ENCODE data around the gene SNRPB2.

The SNRPB2 gene

DNA sequence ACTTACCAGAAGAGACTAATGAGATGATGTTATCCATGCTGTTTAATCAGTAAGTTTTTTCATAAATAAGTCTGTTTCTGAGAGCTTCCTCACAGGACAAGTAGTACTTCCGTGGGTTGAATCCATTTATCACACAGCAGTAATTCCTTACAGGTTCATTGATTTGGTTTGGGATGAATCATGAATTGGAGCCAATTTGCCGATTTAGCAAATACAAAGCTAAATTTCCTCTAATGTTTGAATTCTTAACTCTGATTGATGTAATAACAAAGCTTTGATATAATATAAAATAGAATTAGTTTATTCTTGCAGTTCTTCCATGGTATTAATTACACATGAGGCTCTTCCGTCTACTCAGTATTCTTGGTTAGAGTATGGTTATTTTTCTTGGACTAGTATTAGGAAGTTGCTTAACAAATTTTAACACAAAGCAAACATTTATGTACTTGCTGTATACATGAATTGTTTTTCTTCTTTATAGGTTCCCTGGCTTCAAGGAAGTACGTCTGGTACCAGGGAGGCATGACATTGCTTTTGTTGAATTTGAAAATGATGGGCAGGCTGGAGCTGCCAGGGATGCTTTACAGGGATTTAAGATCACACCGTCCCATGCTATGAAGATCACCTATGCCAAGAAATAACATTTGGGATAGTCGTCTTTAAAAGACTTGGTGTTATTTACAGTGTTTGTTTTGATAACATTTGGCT, 10.7 kb downstream of the SNRPB2 start:
- DNase-seq, result no peak

- DNase-seq, result no peak
Measured at GRCh38 chr20:16744178-16744807, 14.5 kb downstream of the SNRPB2 start.

- no peak for DNase-seq
Measured at GRCh38 chr20:16745204-16745603, 15.4 kb downstream of the SNRPB2 start.

GRCh38 chr20:16747291-16747811, 17.5 kb downstream of the SNRPB2 start:
- DNase-seq, result peak; percentile 14

DNA sequence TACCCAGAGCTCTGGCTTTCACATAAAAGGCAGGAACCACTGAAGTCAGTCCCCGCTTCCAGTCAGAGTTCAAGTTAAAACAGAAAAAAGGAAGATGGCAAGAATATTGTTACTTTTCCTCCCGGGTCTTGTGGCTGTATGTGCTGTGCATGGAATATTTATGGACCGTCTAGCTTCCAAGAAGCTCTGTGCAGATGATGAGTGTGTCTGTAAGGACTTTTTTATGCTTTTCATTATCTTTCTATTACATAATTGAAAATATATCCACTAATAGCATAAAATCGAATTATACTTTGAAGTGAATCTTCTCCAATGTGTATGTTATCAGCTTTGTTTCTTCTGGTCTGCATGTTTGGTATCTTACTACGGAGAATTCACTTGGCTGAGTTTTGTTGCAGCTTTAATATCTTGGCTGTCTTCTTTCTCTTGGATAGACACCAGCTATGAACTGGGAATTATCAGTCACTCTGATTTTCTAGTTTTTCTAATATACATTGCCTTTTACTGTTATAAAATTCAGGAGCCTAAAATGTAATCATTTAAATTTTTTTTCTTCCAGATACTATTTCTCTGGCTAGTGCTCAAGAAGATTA, 18.6 kb downstream of the SNRPB2 start, which contains the start of gene OTOR:
TSS of gene OTOR (plus strand) at position 51 of the 593 bp plus-strand sequence. CDS start at position 95, 44 bp downstream.
- DNase-seq, result no peak

GRCh38 chr20:16749573-16749972, 19.7 kb downstream of the SNRPB2 start:
- DNase-seq, result no peak

- DNase-seq, result no peak
Measured at GRCh38 chr20:16752082-16752481, 22.3 kb downstream of the SNRPB2 start.

DNA sequence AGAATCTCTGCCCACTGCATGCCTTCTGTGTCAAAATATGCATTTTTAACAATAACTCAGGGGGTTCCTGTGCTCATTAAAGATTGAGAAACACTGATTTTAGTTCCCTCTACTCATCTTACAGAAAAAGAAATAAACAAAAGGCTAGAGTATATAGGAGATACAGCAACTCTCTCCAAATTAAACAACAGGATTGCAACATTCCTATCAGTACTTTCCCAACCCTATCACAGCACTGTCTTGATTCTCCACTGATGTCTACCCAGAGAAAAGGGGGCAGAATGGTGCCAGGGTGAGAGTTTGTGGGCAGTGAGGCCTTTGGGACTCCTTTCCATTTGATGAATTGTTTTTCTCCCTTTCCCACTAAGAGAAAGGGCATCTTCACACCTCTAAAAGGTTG, 23.1 kb downstream of the SNRPB2 start:
- no peak for DNase-seq

- no peak for DNase-seq
Measured at GRCh38 chr20:16758454-16759180, 28.8 kb downstream of the SNRPB2 start.

DNA sequence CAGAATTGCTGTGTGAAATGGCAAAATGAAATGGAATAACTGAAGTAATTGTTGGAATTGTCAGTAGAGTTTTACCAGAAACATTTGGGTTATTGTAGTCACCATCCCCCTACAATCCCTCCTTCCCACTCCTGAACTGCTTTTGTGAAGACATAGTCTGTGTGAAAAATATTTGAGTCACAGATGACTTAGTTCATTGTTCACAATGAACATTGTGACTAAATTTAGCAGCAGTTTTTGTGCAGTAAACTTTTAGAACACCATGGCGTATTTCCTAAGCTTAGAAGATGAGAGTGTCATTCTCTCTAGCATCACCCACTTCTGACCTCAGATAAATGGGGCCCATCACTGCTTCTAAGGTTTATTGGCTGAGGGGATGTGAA, 29.3 kb downstream of the SNRPB2 start:
- no peak for DNase-seq

GRCh38 chr20:16760431-16761304, 30.8 kb downstream of the SNRPB2 start:
- DNase-seq, result no peak

- peak; percentile 57 for DNase-seq
Measured at GRCh38 chr20:16761305-16761829, 31.5 kb downstream of the SNRPB2 start.

GRCh38 chr20:16764560-16764959, 34.7 kb downstream of the SNRPB2 start:
- no peak for DNase-seq

DNA sequence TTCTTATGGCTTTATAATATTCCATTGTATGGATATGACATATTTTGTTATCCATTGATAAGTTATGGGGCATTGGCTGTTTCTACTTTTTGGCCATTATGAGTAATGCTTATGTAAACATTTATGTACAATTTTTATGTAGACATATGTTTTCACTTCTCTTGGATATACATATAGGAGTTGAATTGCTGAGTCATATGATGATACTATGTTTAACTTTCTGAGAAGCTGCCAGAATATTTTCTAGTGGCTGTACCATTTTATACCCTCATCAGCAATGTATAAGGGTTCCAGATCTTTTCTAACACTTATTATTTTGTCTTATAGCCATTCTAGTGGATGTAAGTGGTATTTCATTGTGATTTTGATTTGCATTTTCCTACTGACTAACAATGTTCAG, 41.4 kb downstream of the SNRPB2 start:
- no peak for DNase-seq

GRCh38 chr20:16775961-16776360, 46.1 kb downstream of the SNRPB2 start:
- no peak for DNase-seq

DNA sequence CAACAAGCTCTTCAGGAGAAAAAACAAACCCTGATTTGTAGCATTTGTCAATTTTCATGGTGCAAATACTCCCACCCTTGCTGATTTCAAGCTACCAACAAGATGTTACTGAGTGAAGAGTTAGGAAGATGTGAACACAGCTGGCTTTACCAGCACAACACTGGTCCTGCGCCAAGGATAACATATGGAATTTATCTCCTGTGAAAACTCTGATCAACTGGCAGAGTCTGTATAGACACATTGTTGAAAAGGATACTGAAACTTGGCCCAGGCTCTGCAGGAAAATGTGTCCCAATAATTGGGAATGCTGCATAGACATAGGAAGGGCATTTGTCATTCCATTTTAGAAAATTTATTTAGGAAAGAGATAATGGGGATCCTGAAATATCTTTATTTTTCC, 47.3 kb downstream of the SNRPB2 start:
- no peak for DNase-seq

GRCh38 chr20:16778159-16778558, 48.3 kb downstream of the SNRPB2 start:
- DNase-seq, result no peak

GRCh38 chr20:16781496-16781895, 51.7 kb downstream of the SNRPB2 start:
- DNase-seq, result no peak

DNA sequence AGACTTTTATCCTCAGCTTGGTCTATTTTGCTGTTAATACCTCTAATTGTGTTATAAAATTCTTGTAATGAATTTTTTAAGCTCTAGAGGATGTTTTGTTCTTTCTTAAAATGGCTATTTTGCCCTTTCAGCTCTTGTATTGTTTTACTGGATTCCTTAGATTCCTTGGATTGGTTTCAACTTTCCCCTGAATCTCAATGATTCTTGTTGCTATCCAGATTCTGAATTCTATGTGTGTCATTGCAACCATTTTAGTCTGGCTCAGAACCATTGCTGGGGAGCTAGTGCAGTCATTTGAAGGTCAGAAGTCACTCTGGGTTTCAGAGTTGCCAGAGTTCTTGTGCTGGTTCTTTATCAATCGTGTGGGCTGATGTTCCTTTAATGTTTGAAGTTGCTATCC, 55.4 kb downstream of the SNRPB2 start:
- no peak for DNase-seq

Measured in DMS153 (cell line).